HG02571 (cell line): ENCODE results near the gene SMOC2.

ENCODE experiments used
- ATAC-seq: cut with Tn5 transposase; IDR thresholded peaks from one replicate; pipeline ENCODE4 v1.9.1; 2021; ENCODE audit warnings: mild to moderate bottlenecking, moderate library complexity; ENCODE audit not compliant: unreplicated experiment

The SMOC2 gene

GRCh38 chr6:168415098-168415992 lies 25.6 kb upstream of the SMOC2 start:
- ATAC-seq, result no peak

GRCh38 chr6:168415993-168416530 lies 24.9 kb upstream of the SMOC2 start:
- no peak for ATAC-seq

GRCh38 chr6:168416531-168416930 lies 24.5 kb upstream of the SMOC2 start:
- no peak for ATAC-seq

- no peak for ATAC-seq
Observed at GRCh38 chr6:168417191-168417590, 23.8 kb upstream of the SMOC2 start.

GRCh38 chr6:168417679-168418557 lies 23.1 kb upstream of the SMOC2 start:
- ATAC-seq, result no peak

GRCh38 chr6:168418711-168419121 lies 22.3 kb upstream of the SMOC2 start:
- ATAC-seq, result no peak

- no peak for ATAC-seq
Observed at GRCh38 chr6:168419569-168419968, 21.4 kb upstream of the SMOC2 start.

- ATAC-seq, result no peak
Observed at GRCh38 chr6:168420084-168420483, 20.9 kb upstream of the SMOC2 start.

- ATAC-seq, result no peak
Observed at GRCh38 chr6:168420706-168421105, 20.3 kb upstream of the SMOC2 start.

- no peak for ATAC-seq
Observed at GRCh38 chr6:168427184-168427583, 13.8 kb upstream of the SMOC2 start.

- ATAC-seq, result no peak
Observed at GRCh38 chr6:168428052-168428826, 12.7 kb upstream of the SMOC2 start.

- no peak for ATAC-seq
Observed at GRCh38 chr6:168428863-168429262, 12.1 kb upstream of the SMOC2 start.

- ATAC-seq, result no peak
Observed at GRCh38 chr6:168432196-168432595, 8.8 kb upstream of the SMOC2 start.

GRCh38 chr6:168433898-168434297 lies 7.1 kb upstream of the SMOC2 start:
- ATAC-seq, result no peak

- ATAC-seq, result no peak
Observed at GRCh38 chr6:168434505-168434904, 6.5 kb upstream of the SMOC2 start.

GRCh38 chr6:168437751-168438150 lies 3.2 kb upstream of the SMOC2 start:
- ATAC-seq, result no peak

- no peak for ATAC-seq
Observed at GRCh38 chr6:168438783-168439520, 2.0 kb upstream of the SMOC2 start.

GRCh38 chr6:168439794-168440450 lies 1.1 kb upstream of the SMOC2 start:
- no peak for ATAC-seq
